ENCODE results near the gene CHMP5.

DNA sequence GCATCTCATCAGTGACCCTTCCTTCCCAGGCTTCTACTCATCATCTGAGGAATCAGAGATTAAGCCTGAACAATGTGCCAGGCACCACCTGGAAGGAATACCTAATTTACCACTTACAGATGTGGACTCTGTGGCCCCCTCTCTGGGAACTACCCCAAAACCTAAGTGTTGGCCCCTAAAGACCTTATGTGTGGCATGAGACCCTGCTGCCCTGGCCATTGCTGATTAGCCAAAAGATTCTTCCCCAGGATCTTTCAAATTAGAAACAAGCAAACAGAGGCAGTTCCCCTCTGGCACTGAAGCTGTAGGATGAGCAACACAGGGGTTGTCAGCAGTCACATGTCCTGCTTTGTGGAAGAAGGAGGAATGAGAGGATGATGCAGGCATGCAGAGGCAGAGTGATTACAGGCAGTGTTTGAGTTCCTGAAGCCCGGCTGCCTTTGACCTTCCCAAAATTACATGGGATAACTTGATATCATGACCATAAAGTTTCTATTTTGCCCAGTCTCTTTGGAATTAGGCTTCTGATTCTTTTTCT is 14.3 kb upstream of the CHMP5 start:
- TF ChIP-seq, protein P1, sequence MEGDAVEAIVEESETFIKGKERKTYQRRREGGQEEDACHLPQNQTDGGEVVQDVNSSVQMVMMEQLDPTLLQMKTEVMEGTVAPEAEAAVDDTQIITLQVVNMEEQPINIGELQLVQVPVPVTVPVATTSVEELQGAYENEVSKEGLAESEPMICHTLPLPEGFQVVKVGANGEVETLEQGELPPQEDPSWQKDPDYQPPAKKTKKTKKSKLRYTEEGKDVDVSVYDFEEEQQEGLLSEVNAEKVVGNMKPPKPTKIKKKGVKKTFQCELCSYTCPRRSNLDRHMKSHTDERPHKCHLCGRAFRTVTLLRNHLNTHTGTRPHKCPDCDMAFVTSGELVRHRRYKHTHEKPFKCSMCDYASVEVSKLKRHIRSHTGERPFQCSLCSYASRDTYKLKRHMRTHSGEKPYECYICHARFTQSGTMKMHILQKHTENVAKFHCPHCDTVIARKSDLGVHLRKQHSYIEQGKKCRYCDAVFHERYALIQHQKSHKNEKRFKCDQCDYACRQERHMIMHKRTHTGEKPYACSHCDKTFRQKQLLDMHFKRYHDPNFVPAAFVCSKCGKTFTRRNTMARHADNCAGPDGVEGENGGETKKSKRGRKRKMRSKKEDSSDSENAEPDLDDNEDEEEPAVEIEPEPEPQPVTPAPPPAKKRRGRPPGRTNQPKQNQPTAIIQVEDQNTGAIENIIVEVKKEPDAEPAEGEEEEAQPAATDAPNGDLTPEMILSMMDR (conservative IDR thresholded peaks at IDR 0.05; ENCODE audit: low read depth, low read length): no peak
- no peak for TF ChIP-seq EZH2 (IDR thresholded peaks at IDR 0.05; ENCODE audit: borderline replicate concordance, low read depth, low read length, poor library complexity, severe bottlenecking)
